Measurements from ENCODE around the gene CHN2. TPM values are rescaled to one million over a fixed set of nuclear protein-coding genes. Genes with fewer than 3 reads are reported as not detected.

CHN2 gene
- total RNA-seq, 2 experiments from 2014 or later = 10.1 to 12.6 TPM

GRCh38 chr7:29304756-29305155 lies 110.2 kb downstream of the CHN2 start:
- no peaks in the 10 kb centered on the region for H3K36me3 Mint-ChIP-seq
- CTCF ChIA-PET = no interaction called here
- DNase-seq (no peak), ATAC-seq (no peak)
- no peak overlapping the region for H3K4me3 Mint-ChIP-seq
- no peaks in the 10 kb centered on the region for H3K4me1 Mint-ChIP-seq
- H3K27ac Mint-ChIP-seq = no peak overlapping the region
- H3K27me3 Mint-ChIP-seq = peaks cover 10% of the 10 kb centered on the region
- H3K9me3 Mint-ChIP-seq (ENCODE audit: low read depth) = no peaks in the 10 kb centered on the region

DNA sequence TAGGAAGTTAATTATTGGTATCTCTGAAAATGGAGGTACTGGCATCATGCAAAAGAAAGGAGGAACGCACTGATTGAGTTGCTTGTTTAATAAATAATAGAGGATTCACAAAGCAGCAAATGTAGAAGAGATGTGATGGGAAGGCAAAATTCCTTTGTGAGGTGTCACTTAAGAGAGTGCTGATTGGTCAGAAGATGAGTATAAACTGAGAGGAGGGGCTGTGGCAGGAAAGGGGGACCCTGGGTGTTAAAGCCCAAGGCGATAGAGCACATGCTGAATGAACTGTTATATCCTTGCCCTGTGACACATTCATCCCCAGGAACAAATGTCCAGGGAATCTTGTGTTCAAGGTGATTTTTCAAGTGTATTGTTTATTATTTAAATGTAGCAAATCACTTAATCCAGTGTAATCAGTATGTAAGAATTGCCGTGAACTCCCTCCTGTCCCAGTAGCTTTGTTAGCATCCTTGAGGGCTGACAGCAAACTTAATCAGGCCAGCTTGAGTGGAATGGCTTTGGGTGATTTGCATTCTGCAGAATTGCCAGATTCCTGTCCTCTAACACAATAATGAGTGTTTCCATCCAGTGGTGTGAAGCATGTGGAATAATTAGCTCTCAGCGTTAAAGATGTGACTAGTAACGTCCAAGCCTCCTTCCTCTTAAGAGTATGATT lies 111.9 kb downstream of the CHN2 start:
- CTCF ChIA-PET = no interaction called here
- peaks cover 2% of the 10 kb centered on the region for H3K36me3 Mint-ChIP-seq
- ATAC-seq (no peak), DNase-seq (no peak)
- no peak overlapping the region for H3K4me3 Mint-ChIP-seq
- no peaks in the 10 kb centered on the region for H3K4me1 Mint-ChIP-seq
- peaks cover 2% of the 10 kb centered on the region for H3K9me3 Mint-ChIP-seq (ENCODE audit: low read depth)
- H3K27ac Mint-ChIP-seq = no peak overlapping the region
- H3K27me3 Mint-ChIP-seq = peaks cover 6% of the 10 kb centered on the region

GRCh38 chr7:29308424-29308823 lies 113.8 kb downstream of the CHN2 start:
- CTCF ChIA-PET = interaction anchor here (1.5 kb wide), 1 partner anchor 119 kb away, joined by 9 read pairs; no protein-coding TSS in a partner anchor

DNA sequence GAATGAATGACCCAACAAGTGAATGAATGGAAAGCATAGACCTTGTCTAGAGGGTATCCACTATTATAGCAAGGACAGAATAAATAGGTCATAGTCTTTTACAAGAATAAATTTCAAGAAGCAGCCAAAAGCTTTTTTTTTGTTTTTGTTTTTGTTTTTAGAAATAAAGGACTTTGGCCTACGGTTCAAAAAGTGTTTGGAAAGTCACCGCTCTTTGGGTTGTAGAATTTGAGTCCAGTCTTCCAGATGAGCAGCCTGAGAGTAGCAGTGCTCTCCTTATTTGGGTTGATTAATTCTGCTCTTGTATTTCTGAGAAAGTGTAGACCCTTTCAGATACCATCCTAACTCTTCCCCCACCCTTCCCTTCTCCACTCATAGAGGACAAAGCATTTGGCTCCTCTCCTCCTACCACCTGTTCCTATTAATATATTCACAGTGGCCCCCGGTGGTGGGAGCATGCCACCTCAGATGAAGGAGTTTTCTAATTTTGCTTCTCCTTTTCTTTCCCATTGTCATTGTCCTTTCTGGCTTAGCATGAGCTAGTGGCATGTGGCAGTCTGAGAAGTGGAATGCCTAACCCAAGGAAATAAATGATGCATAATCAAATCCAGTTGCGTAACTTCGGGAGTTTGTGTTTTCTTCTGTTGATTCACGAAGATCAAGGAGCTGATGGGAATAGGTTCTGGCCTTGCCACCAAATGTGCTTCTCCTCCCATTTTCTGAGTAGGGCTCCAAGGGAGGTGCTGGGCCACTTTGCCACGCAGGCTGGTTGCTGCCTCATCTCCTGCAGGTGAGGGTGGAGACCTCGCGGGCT lies 114.7 kb downstream of the CHN2 start:
- H3K27me3 Mint-ChIP-seq = peaks cover 11% of the 10 kb centered on the region
- DNase-seq (no peak), ATAC-seq (no peak)
- peaks cover 2% of the 10 kb centered on the region for H3K9me3 Mint-ChIP-seq (ENCODE audit: low read depth)
- CTCF ChIA-PET = interaction anchor here (0.7 to 1.5 kb wide), 2 partner anchors 120 to 200 kb away, joined by 3 to 9 read pairs; no protein-coding TSS in a partner anchor
- H3K4me1 Mint-ChIP-seq = no peaks in the 10 kb centered on the region
- H3K36me3 Mint-ChIP-seq = peaks cover 2% of the 10 kb centered on the region
- no peak overlapping the region for H3K27ac Mint-ChIP-seq
- no peak overlapping the region for H3K4me3 Mint-ChIP-seq

More at GRCh38 chr7:29308424-29308823, 113.8 kb downstream of the CHN2 start:
- H3K36me3 Mint-ChIP-seq = peaks cover 2% of the 10 kb centered on the region
- peaks cover 2% of the 10 kb centered on the region for H3K9me3 Mint-ChIP-seq (ENCODE audit: low read depth)
- H3K4me1 Mint-ChIP-seq = no peaks in the 10 kb centered on the region
- H3K4me3 Mint-ChIP-seq = no peak overlapping the region
- H3K27ac Mint-ChIP-seq = no peak overlapping the region
- ATAC-seq = no peak
- H3K27me3 Mint-ChIP-seq = peaks cover 9% of the 10 kb centered on the region
- no peak for DNase-seq

DNA sequence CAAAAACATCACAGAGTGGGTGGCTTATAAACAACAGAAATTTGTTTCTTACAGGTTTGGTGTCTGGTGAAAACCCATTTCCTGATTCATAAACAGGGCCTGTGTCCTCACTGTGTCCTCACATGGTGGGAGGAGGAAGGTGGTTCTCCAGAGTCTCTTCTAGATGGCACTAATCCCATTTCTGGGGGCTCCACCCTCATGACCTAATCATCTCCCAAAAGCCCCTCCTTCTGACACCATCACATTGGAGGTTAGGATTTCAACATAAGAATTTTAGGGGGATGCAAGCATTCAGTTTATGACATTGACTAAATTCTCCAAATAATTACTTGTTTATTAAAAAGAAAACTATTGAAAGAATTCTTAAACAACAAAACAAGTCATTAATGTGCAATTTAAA lies 116.0 kb downstream of the CHN2 start:
- no peak overlapping the region for H3K4me3 Mint-ChIP-seq
- H3K9me3 Mint-ChIP-seq (ENCODE audit: low read depth) = peaks cover 2% of the 10 kb centered on the region
- CTCF ChIA-PET = no interaction called here
- peaks cover 2% of the 10 kb centered on the region for H3K36me3 Mint-ChIP-seq
- H3K27me3 Mint-ChIP-seq = peaks cover 14% of the 10 kb centered on the region
- H3K4me1 Mint-ChIP-seq = no peaks in the 10 kb centered on the region
- ATAC-seq (no peak), DNase-seq (no peak)
- no peak overlapping the region for H3K27ac Mint-ChIP-seq

- H3K4me1 Mint-ChIP-seq = no peaks in the 10 kb centered on the region
- H3K9me3 Mint-ChIP-seq (ENCODE audit: low read depth) = peaks cover 2% of the 10 kb centered on the region
- peaks cover 2% of the 10 kb centered on the region for H3K36me3 Mint-ChIP-seq
- CTCF ChIA-PET = no interaction called here
- H3K4me3 Mint-ChIP-seq = no peak overlapping the region
- DNase-seq (no peak), ATAC-seq (no peak)
- peaks cover 14% of the 10 kb centered on the region for H3K27me3 Mint-ChIP-seq
- H3K27ac Mint-ChIP-seq = no peak overlapping the region
Measured at GRCh38 chr7:29311314-29311713, 116.7 kb downstream of the CHN2 start.

DNA sequence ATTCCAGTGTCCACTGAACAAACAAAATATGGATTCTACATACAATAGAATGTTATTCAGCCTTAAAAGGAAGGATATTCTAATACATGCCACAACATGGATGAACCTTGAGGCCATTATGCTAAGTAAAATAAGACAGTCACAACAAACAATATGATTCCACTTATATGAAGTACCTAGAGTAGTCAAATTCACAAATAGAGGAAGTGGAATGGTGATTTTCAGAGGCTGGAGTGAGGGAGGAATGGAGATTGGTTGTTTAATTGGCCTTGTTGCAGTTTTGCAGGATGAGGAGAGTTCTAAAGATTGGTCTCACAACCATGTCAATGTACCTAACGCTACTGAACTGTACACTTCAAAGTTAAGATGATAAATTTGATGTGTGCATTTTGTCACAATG lies 119.6 kb downstream of the CHN2 start:
- Mint-ChIP-seq H3K4me1 (no peaks in the 10 kb centered on the region), H3K27ac (no peak overlapping the region), H3K9me3 (ENCODE audit: low read depth) (peaks cover 2% of the 10 kb centered on the region), H3K36me3 (peaks cover 2% of the 10 kb centered on the region), H3K4me3 (no peak overlapping the region), H3K27me3 (peaks cover 14% of the 10 kb centered on the region)
- ATAC-seq = no peak
- CTCF ChIA-PET = no interaction called here
- DNase-seq = no peak

- CTCF ChIA-PET = interaction anchor here (0.8 kb wide), 1 partner anchor 93 kb away, joined by 3 read pairs; no protein-coding TSS in a partner anchor
- Mint-ChIP-seq H3K4me1 (peaks cover 4% of the 10 kb centered on the region), H3K27ac (no peak overlapping the region), H3K36me3 (peaks cover 2% of the 10 kb centered on the region), H3K9me3 (ENCODE audit: low read depth) (peaks cover 2% of the 10 kb centered on the region), H3K27me3 (peaks cover 14% of the 10 kb centered on the region), H3K4me3 (no peak overlapping the region)
- ATAC-seq (no peak), DNase-seq (no peak)
Measured at GRCh38 chr7:29315122-29315891, 120.7 kb downstream of the CHN2 start.

GRCh38 chr7:29315892-29316270 lies 121.3 kb downstream of the CHN2 start:
- Mint-ChIP-seq H3K4me3 (no peak overlapping the region), H3K36me3 (peaks cover 2% of the 10 kb centered on the region), H3K9me3 (ENCODE audit: low read depth) (peaks cover 2% of the 10 kb centered on the region), H3K27me3 (peaks cover 17% of the 10 kb centered on the region), H3K27ac (no peak overlapping the region), H3K4me1 (peaks cover 6% of the 10 kb centered on the region)
- CTCF ChIA-PET = interaction anchor here (0.8 kb wide), 1 partner anchor 93 kb away, joined by 3 read pairs; no protein-coding TSS in a partner anchor
- no peak for ATAC-seq
- no peak for DNase-seq

- H3K4me3 Mint-ChIP-seq = no peak overlapping the region
- no peak for ATAC-seq
- no peak for DNase-seq
- peaks cover 16% of the 10 kb centered on the region for H3K27me3 Mint-ChIP-seq
- peaks cover 6% of the 10 kb centered on the region for H3K4me1 Mint-ChIP-seq
- no peaks in the 10 kb centered on the region for H3K9me3 Mint-ChIP-seq (ENCODE audit: low read depth)
- CTCF ChIA-PET = no interaction called here
- no peaks in the 10 kb centered on the region for H3K36me3 Mint-ChIP-seq
- H3K27ac Mint-ChIP-seq = no peak overlapping the region
Measured at GRCh38 chr7:29316926-29317325, 122.4 kb downstream of the CHN2 start.

- CTCF ChIA-PET = interaction anchor here (1.2 kb wide), 1 partner anchor 129 kb away, joined by 3 read pairs; no protein-coding TSS in a partner anchor
Measured at GRCh38 chr7:29318853-29319718, 124.5 kb downstream of the CHN2 start.

DNA sequence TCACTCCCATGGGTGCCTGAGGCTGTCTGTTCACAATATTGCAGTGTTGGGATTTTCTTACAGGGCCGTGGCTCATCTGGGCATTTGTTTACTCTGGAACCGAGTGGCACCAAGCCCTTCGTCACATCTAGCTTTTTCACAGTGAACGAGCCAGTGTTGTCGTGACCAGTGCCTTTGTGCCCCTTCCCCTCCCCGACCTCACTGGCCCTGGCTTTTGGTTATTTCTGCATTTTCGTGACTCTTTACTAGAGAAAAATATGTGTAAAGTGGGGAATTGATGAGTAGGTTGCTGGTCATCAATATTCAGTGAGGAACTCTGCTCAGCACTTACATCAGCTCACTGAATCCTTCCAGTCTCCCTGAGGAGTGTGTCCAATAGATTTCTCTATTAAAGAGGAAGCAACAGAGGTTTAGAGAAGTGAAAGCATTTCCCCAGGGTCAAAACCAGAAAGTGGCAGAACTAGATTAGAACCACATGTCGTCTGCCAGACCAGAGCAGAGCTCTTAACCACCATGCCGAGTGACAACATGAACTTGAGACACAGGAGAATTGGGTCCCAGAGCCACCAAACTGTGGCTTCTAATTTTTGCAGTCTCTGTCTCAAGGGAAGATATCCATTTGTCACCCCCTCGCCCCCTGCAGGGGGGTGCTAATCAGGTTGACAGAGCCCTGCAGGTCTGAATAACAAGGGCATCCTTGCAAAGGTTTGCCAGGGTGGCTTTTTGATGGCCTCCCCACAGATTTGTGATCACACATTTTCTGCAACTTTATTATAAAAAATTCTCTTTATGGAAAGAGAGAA lies 125.3 kb downstream of the CHN2 start:
- Mint-ChIP-seq H3K4me1 (peaks cover 6% of the 10 kb centered on the region), H3K27me3 (peaks cover 3% of the 10 kb centered on the region), H3K4me3 (no peak overlapping the region), H3K9me3 (ENCODE audit: low read depth) (no peaks in the 10 kb centered on the region), H3K27ac (no peak overlapping the region), H3K36me3 (no peaks in the 10 kb centered on the region)
- no peak for ATAC-seq
- DNase-seq = no peak
- CTCF ChIA-PET = interaction anchor here (0.7 kb wide), 1 partner anchor 130 kb away, joined by 4 read pairs; no protein-coding TSS in a partner anchor

More at GRCh38 chr7:29318853-29319718, 124.5 kb downstream of the CHN2 start:
- ATAC-seq = no peak
- Mint-ChIP-seq H3K4me1 (peaks cover 6% of the 10 kb centered on the region), H3K36me3 (no peaks in the 10 kb centered on the region), H3K27me3 (peaks cover 7% of the 10 kb centered on the region), H3K4me3 (no peak overlapping the region), H3K27ac (no peak overlapping the region), H3K9me3 (ENCODE audit: low read depth) (no peaks in the 10 kb centered on the region)
- DNase-seq = no peak

Measured in activated CD8-positive, alpha-beta memory T cell treated with anti-CD3 and anti-CD28 coated beads, Interleukin-2, amount 10 ng/mL, durations not matched to agents 7 days and 5 days (primary cell).